HG03095 (cell line): ENCODE measurements around the gene LRP4.

Experiments used
- ATAC-seq: cut with Tn5 transposase; IDR thresholded peaks from one replicate; pipeline ENCODE4 v1.9.1; 2021; ENCODE audit warnings: moderate library complexity; ENCODE audit not compliant: unreplicated experiment

LRP4 gene

GRCh38 chr11:46855863-46856262, 62.5 kb downstream of the LRP4 start:
- ATAC-seq, result no peak

GRCh38 chr11:46855167-46855566, 63.2 kb downstream of the LRP4 start:
- no peak for ATAC-seq

GRCh38 chr11:46850829-46851380, 67.4 kb downstream of the LRP4 start:
- ATAC-seq, result no peak

GRCh38 chr11:46849631-46850030, 68.7 kb downstream of the LRP4 start:
- no peak for ATAC-seq

- peak; percentile 14 for ATAC-seq
Measured at GRCh38 chr11:46846510-46846830, 71.9 kb downstream of the LRP4 start.

GRCh38 chr11:46845740-46846509, 72.4 kb downstream of the LRP4 start, which contains the start of gene CKAP5:
Gene CKAP5 (minus strand): TSS chr11:46846280. CDS start chr11:46821231, 25,049 bp downstream.
- ATAC-seq, result peak; percentile 92

GRCh38 chr11:46845440-46845739, 73.0 kb downstream of the LRP4 start:
- no peak for ATAC-seq

- ATAC-seq, result no peak
Measured at GRCh38 chr11:46840116-46840515, 78.2 kb downstream of the LRP4 start.

GRCh38 chr11:46838501-46838900, 79.8 kb downstream of the LRP4 start:
- no peak for ATAC-seq

GRCh38 chr11:46837860-46838259, 80.5 kb downstream of the LRP4 start:
- no peak for ATAC-seq

GRCh38 chr11:46836870-46837269, 81.5 kb downstream of the LRP4 start:
- no peak for ATAC-seq

GRCh38 chr11:46836431-46836830, 81.9 kb downstream of the LRP4 start:
- no peak for ATAC-seq

GRCh38 chr11:46835897-46836296, 82.5 kb downstream of the LRP4 start:
- ATAC-seq, result no peak

GRCh38 chr11:46834821-46835220, 83.5 kb downstream of the LRP4 start:
- ATAC-seq, result no peak

GRCh38 chr11:46832511-46833214, 85.7 kb downstream of the LRP4 start:
- ATAC-seq, result no peak

GRCh38 chr11:46827995-46828394, 90.4 kb downstream of the LRP4 start:
- no peak for ATAC-seq

GRCh38 chr11:46826310-46827044, 91.9 kb downstream of the LRP4 start:
- ATAC-seq, result peak; percentile 97

- no peak for ATAC-seq
Measured at GRCh38 chr11:46808799-46809431, 109.4 kb downstream of the LRP4 start.
